Hepatocyte (in vitro differentiated cells): ENCODE results near the gene CAPN7.

Experiments
- EZH2phosphoT487 ChIP-seq: fragments of 200-600 bp; sonication (generic); IDR thresholded peaks from one replicate; pipeline ENCODE4 v1.6.1; 2018; ENCODE audit warnings: antibody characterized with exemption, mild to moderate bottlenecking, low read depth, moderate library complexity; ENCODE audit not compliant: unreplicated experiment, severe bottlenecking
- TF ChIP-seq, protein P1 (sequence below): fragments of 200-600 bp; sonication (generic); IDR thresholded peaks from 2 replicates; pipeline ENCODE4 v1.5.1; 2016; ENCODE audit warnings: antibody characterized with exemption, mild to moderate bottlenecking; ENCODE audit not compliant: poor library complexity

DNA sequence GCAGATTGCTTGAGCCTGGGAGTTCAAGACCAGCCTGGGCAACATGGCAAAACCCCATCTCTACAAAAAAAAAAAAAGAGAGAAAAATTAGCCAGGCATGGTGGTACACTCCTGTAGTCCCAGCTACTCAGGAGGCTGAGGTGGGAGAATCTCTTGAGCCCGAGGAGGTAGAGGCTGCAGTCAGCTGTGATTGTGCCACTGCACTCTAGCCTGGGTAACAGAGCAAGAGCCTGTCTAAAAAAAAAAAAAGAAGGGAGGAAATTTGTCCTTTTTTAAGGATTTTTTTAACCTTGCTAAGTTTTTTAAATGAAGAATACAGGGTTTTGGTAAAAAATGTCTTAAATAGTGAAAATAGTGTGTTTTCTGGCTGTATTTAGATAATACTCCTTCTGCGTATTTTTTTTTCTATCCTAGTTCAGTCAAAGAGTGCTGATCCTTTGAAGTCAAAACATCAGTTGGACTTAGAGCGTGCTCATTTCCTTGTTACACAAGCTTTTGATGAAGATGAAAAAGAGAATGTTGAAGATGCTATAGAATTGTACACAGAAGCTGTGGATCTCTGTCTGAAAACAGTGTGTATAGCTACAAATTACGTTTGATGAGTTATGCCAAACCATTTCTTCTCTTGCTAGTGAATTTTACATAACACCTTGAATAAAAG is 11.1 kb downstream of the CAPN7 start:
- TF ChIP-seq, protein P1, sequence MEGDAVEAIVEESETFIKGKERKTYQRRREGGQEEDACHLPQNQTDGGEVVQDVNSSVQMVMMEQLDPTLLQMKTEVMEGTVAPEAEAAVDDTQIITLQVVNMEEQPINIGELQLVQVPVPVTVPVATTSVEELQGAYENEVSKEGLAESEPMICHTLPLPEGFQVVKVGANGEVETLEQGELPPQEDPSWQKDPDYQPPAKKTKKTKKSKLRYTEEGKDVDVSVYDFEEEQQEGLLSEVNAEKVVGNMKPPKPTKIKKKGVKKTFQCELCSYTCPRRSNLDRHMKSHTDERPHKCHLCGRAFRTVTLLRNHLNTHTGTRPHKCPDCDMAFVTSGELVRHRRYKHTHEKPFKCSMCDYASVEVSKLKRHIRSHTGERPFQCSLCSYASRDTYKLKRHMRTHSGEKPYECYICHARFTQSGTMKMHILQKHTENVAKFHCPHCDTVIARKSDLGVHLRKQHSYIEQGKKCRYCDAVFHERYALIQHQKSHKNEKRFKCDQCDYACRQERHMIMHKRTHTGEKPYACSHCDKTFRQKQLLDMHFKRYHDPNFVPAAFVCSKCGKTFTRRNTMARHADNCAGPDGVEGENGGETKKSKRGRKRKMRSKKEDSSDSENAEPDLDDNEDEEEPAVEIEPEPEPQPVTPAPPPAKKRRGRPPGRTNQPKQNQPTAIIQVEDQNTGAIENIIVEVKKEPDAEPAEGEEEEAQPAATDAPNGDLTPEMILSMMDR = no peak
- TF ChIP-seq EZH2phosphoT487 = no peak
